Hepatocyte (in vitro differentiated cells): ENCODE measurements around the gene PEMT.

ENCODE experiments used
- CTCF ChIP-seq: fragments of 200-600 bp; sonication (generic); IDR thresholded peaks from 2 replicates; pipeline ENCODE4 v1.5.1; 2016; ENCODE audit warnings: antibody characterized with exemption, mild to moderate bottlenecking; ENCODE audit not compliant: poor library complexity
- EZH2 ChIP-seq: fragments of 200-600 bp; sonication (generic); IDR thresholded peaks from 2 replicates; pipeline ENCODE4 v1.6.1; 2016; ENCODE audit warnings: antibody characterized with exemption, mild to moderate bottlenecking, borderline replicate concordance
- EZH2phosphoT487 ChIP-seq: fragments of 200-600 bp; sonication (generic); IDR thresholded peaks from one replicate; pipeline ENCODE4 v1.6.1; 2018; ENCODE audit warnings: antibody characterized with exemption, mild to moderate bottlenecking, low read depth, moderate library complexity; ENCODE audit not compliant: unreplicated experiment, severe bottlenecking

DNA sequence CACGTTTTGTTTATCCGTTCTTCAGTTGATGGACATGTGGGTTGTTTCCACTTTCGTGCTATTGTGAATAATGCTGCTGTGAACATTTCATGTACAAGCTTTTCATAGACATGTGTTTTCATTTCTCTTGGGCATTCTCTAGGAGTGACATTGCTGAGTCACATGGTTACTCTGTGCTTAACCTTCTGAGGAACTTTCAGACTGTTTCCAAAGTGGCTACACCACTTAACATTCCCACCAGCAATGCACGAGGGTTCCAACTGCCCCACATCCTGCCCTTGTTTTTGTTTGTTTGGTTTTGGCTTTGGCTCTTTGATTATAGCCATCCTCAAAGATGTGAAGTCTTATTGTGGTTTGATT is 14.2 kb upstream of the PEMT start:
- TF ChIP-seq EZH2 (no peak), CTCF (no peak), EZH2phosphoT487 (no peak)
